ENCODE results near the gene PLCH1.

DNA sequence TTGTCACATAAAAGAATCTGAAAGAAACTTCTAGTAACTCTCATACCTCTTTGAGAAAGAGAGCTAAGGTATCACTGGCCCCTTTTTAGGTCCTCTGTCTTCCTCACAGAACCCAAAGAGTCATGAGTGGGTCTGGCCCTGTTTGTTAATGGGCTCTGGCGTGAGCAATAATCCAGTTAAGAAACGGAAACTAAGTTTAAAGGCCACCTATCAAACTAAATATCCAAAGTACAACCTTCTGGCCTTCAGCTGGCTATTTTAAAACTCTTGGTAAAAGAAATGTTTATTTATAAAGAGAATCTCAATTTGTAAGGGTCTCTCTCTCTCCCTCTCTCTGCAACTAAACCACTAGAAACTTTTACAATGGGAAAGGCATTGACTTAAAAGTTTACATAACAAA is 380.4 kb downstream of the PLCH1 start:
- TF ChIP-seq, protein P1, sequence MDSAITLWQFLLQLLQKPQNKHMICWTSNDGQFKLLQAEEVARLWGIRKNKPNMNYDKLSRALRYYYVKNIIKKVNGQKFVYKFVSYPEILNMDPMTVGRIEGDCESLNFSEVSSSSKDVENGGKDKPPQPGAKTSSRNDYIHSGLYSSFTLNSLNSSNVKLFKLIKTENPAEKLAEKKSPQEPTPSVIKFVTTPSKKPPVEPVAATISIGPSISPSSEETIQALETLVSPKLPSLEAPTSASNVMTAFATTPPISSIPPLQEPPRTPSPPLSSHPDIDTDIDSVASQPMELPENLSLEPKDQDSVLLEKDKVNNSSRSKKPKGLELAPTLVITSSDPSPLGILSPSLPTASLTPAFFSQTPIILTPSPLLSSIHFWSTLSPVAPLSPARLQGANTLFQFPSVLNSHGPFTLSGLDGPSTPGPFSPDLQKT (IDR thresholded peaks at IDR 0.05; ENCODE audit: borderline replicate concordance, low read depth, low read length) = no peak
- TF ChIP-seq, protein P2, sequence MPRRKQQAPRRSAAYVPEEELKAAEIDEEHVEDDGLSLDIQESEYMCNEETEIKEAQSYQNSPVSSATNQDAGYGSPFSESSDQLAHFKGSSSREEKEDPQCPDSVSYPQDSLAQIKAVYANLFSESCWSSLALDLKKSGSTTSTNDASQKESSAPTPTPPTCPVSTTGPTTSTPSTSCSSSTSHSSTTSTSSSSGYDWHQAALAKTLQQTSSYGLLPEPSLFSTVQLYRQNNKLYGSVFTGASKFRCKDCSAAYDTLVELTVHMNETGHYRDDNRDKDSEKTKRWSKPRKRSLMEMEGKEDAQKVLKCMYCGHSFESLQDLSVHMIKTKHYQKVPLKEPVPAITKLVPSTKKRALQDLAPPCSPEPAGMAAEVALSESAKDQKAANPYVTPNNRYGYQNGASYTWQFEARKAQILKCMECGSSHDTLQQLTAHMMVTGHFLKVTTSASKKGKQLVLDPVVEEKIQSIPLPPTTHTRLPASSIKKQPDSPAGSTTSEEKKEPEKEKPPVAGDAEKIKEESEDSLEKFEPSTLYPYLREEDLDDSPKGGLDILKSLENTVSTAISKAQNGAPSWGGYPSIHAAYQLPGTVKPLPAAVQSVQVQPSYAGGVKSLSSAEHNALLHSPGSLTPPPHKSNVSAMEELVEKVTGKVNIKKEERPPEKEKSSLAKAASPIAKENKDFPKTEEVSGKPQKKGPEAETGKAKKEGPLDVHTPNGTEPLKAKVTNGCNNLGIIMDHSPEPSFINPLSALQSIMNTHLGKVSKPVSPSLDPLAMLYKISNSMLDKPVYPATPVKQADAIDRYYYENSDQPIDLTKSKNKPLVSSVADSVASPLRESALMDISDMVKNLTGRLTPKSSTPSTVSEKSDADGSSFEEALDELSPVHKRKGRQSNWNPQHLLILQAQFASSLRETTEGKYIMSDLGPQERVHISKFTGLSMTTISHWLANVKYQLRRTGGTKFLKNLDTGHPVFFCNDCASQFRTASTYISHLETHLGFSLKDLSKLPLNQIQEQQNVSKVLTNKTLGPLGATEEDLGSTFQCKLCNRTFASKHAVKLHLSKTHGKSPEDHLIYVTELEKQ (tag by site-specific recombination; IDR thresholded peaks at IDR 0.05; ENCODE audit: borderline replicate concordance) = no peak
- TF ChIP-seq, protein P3, sequence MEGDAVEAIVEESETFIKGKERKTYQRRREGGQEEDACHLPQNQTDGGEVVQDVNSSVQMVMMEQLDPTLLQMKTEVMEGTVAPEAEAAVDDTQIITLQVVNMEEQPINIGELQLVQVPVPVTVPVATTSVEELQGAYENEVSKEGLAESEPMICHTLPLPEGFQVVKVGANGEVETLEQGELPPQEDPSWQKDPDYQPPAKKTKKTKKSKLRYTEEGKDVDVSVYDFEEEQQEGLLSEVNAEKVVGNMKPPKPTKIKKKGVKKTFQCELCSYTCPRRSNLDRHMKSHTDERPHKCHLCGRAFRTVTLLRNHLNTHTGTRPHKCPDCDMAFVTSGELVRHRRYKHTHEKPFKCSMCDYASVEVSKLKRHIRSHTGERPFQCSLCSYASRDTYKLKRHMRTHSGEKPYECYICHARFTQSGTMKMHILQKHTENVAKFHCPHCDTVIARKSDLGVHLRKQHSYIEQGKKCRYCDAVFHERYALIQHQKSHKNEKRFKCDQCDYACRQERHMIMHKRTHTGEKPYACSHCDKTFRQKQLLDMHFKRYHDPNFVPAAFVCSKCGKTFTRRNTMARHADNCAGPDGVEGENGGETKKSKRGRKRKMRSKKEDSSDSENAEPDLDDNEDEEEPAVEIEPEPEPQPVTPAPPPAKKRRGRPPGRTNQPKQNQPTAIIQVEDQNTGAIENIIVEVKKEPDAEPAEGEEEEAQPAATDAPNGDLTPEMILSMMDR (tag by site-specific recombination; IDR thresholded peaks at IDR 0.05) = no peak
- TF ChIP-seq YY1 (tag by site-specific recombination; IDR thresholded peaks at IDR 0.05) = no peak
- no peak for TF ChIP-seq MZF1 (tag by site-specific recombination; IDR thresholded peaks at IDR 0.05; ENCODE audit: borderline replicate concordance)
- no peak for TF ChIP-seq ZBTB20 (tag by site-specific recombination; IDR thresholded peaks at IDR 0.05)
- no peak for TF ChIP-seq IKZF3 (tag by site-specific recombination; IDR thresholded peaks at IDR 0.05)
- no peak for TF ChIP-seq ZBTB8A (tag by site-specific recombination; IDR thresholded peaks at IDR 0.05)
- no peak for TF ChIP-seq ZFP41 (tag by site-specific recombination; IDR thresholded peaks at IDR 0.05; ENCODE audit: borderline replicate concordance)
- TF ChIP-seq ZNF747 (tag by site-specific recombination; IDR thresholded peaks at IDR 0.05) = no peak
- TF ChIP-seq ZNF138 (tag by site-specific recombination; IDR thresholded peaks at IDR 0.05; ENCODE audit: borderline replicate concordance) = no peak
- TF ChIP-seq, protein P4, sequence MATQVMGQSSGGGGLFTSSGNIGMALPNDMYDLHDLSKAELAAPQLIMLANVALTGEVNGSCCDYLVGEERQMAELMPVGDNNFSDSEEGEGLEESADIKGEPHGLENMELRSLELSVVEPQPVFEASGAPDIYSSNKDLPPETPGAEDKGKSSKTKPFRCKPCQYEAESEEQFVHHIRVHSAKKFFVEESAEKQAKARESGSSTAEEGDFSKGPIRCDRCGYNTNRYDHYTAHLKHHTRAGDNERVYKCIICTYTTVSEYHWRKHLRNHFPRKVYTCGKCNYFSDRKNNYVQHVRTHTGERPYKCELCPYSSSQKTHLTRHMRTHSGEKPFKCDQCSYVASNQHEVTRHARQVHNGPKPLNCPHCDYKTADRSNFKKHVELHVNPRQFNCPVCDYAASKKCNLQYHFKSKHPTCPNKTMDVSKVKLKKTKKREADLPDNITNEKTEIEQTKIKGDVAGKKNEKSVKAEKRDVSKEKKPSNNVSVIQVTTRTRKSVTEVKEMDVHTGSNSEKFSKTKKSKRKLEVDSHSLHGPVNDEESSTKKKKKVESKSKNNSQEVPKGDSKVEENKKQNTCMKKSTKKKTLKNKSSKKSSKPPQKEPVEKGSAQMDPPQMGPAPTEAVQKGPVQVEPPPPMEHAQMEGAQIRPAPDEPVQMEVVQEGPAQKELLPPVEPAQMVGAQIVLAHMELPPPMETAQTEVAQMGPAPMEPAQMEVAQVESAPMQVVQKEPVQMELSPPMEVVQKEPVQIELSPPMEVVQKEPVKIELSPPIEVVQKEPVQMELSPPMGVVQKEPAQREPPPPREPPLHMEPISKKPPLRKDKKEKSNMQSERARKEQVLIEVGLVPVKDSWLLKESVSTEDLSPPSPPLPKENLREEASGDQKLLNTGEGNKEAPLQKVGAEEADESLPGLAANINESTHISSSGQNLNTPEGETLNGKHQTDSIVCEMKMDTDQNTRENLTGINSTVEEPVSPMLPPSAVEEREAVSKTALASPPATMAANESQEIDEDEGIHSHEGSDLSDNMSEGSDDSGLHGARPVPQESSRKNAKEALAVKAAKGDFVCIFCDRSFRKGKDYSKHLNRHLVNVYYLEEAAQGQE (tag by site-specific recombination; IDR thresholded peaks at IDR 0.05) = no peak
- TF ChIP-seq KLF1 (tag by site-specific recombination; IDR thresholded peaks at IDR 0.05) = no peak
